ENCODE data around the gene HERPUD1.
"Not testable (repeated sequence)": the region's sequence is repeated elsewhere in the genome, so short reads cannot be mapped to it uniquely, and the experiment has no call there.

The HERPUD1 gene

DNA sequence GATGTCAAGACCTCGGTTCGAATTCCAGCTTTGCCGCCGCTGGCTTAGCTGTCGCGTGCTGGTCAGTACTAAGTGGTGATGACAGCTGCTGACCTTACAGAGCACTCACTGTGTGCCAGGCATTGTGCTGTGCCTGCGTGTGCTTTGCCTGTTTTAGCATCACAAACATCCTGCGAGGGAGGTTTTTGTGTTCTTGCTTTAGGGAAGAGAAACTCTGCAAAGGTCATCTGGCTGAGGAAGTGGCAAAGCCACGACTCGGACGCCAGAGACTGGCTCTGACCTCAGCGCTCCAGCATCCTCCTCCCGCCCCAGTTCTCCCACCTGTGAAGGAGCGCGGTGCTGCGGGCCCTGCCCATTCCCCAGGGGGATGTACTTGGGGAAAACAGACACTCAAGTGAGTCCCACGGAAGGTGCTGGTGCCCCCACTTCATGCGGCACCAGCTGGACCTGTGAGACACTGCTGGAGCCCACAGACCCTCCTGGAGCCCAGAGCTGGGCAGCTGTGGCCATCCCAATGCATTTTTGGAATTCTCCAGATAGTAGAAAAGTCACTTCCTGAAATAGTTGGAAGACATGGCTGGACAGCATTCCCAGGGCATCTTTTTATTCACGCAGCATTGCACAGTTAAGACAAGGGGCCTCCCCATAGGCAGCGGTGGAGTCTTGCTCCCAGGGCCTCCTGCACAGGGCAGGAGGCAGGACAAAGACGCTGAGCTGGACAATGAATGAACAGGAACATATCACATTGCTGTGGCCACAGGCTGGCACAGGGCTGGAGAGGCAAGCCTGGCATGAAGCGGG lies 20.0 kb upstream of the HERPUD1 start:
- DNase-seq = no peak

DNA sequence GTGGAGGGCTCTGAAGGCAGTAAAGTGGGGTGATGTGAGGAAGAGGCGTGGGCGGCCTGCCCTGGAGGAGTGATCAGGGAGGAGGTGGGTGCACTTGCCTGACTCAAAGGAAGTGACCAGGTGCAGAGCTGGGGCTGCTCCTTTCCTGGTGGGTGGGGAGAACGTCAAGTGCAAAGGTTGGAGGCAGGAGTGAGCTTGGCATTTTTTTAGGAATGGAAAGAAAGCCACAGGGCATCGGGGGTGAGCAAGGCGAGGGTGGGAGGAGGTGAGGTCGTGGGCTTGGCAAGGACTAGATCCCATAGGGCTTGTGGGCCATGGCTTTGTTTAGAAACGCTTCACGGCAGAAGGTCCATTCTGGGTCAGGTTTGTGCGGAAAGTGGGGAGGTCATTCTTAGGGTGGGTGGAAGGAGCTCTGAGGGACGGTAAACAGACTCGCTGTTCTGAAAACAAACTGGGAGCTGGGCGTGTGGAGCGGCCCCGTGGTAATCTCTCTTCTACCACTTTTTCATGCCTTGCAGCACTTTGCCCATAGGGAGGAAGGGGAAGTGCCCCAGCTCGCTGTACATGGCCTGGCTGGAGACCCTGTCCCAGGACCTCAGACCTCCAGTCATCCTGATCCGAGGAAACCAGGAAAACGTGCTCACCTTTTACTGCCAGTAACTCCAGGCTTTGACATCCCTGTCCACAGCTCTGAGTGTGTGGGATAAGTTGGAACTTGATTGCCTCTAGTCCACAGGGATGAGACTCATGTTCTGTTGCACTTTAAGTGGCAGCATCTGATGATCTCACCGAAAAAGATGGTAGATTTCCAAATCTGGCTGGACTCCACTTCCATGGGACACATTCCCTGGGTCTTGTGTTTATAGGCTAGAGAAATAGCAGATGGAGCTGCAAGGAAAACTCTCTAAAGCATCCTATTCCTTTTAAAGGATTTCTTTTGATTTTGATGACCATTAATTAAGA lies 18.9 kb upstream of the HERPUD1 start:
- DNase-seq = no peak

- no peak for DNase-seq
Measured at GRCh38 chr16:56914896-56915295, 17.0 kb upstream of the HERPUD1 start.

GRCh38 chr16:56915336-56916119 lies 16.4 kb upstream of the HERPUD1 start:
- no peak for DNase-seq

GRCh38 chr16:56916571-56917403 lies 15.2 kb upstream of the HERPUD1 start:
- no peak for DNase-seq

DNA sequence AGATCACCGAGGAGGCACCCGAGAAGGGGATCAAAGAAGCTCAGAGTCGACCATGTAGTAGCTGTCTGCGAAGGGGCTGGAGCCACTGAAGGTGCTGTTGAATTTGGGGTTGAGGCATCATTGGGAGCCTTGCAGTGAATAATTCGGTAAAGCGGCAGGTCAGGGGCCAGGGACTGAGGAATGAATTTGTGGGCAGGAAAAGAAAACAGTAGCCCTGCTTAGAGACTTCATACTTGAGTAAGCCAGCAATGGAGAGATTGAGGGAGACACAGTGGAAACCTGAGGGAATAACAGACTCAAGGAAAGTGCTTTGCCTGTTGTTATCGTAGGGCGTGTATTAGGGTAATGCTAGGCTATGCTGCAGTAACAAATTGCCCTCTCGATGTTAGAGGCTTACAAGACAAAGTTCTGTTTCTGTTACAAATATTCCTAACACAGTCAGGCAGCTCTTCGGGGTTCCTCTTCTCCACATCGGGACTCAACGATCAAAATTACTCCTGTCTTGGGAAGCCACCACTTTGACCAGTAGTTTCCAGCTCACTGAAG lies 13.4 kb upstream of the HERPUD1 start:
- no peak for DNase-seq

- DNase-seq = no peak
Measured at GRCh38 chr16:56919099-56919800, 12.7 kb upstream of the HERPUD1 start.

GRCh38 chr16:56921571-56921970 lies 10.4 kb upstream of the HERPUD1 start:
- DNase-seq = no peak

- DNase-seq = no peak
Measured at GRCh38 chr16:56923481-56924091, 8.4 kb upstream of the HERPUD1 start.

- no peak for DNase-seq
Measured at GRCh38 chr16:56927471-56927870, 4.5 kb upstream of the HERPUD1 start.

DNA sequence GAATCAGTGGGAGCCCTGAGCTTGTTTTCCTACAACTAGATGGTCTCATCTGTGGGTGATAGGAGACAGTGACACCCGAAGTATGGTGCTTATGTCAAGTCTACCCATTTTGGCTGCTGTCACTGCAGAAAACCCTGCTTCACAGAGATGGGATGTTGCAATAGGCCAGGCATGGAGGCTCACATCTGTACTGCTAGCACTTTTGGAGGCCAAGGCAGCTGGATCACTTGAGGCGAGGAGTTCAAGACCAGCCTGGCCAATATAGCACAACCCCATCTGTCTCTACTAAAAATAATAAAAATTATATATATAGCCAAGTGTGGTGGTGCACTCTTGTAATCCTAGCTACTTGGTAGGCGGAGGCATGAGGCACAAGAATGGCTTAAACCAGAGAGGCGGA lies 2.3 kb upstream of the HERPUD1 start:
- no peak for DNase-seq

GRCh38 chr16:56930486-56931270 lies 1.3 kb upstream of the HERPUD1 start:
- DNase-seq = no peak

DNA sequence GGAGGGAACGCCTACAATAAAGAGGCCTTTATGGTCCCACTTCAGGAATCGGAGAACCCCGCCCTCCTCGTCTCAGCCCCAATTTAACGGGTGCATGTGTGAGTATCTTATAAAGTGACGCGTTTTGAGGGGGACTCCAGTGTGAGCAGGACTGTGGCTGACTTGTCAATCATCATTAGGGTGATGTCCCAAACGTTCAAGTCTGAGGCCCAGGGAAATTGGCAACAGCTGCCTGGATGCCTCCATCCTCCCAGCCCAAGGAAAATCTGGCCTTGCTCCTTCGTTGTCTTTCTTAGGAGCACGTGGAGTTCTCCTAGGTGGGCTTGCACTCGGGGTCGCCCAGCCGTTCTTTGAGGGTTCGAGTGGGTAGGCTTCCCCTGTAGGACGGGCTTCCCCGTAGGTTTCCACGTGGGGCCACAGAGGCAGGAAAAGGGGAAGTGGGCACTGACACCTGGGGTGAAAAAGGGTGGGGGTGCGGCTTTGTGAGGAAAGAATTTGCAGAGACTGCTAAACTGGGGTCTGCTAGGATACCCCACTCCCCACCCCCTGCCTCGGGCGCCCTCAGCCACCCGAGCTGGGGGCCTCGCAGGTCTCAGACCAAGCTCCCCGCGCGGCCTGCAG lies 561 bp upstream of the HERPUD1 start:
- no peak for DNase-seq

DNA sequence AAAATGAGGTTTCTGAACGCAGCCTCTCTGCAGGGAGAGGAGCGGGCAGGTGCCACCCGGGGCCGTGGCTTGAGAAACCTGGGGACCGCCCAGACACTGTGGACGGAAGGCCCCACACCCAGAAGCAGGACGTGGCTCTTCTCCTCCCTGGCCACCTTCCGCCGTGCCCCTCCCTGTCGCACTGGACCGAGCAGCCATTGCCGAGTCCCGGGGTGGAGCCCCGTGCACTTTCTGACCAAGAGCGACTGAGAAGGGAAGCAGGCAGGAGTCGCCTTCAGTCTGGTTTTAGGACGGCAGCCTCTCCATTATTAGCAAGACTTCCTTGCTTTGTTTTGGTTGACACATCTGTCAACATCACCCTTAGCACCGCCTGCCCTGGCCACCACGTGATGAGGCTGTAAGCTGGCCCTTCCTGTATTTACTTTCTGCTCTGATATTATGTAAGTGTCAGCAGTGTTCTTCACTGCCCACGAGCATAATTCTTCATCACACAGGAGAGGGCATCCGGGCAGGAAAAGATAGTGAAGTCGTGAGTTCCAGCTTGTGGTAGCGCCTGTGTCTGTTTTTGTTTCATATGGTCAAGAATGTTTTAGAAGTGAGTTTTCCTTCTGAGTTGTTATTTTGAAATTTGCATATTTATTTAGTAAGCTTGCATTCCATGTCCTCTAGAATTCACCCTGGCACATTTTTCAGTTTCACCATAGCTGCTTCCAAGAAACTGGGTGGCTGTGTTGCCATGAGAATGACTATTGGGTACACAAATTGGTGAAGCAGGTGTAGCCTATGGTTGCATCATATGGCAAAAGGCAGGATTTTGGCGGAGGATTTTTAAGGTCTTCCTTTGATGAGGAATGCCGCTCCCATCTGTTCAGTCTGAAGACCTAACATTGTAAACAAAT lies 1.0 kb downstream of the HERPUD1 start:
- DNase-seq = peak; percentile 33

- no peak for DNase-seq
Measured at GRCh38 chr16:56933828-56934598, 2.1 kb downstream of the HERPUD1 start.

DNA sequence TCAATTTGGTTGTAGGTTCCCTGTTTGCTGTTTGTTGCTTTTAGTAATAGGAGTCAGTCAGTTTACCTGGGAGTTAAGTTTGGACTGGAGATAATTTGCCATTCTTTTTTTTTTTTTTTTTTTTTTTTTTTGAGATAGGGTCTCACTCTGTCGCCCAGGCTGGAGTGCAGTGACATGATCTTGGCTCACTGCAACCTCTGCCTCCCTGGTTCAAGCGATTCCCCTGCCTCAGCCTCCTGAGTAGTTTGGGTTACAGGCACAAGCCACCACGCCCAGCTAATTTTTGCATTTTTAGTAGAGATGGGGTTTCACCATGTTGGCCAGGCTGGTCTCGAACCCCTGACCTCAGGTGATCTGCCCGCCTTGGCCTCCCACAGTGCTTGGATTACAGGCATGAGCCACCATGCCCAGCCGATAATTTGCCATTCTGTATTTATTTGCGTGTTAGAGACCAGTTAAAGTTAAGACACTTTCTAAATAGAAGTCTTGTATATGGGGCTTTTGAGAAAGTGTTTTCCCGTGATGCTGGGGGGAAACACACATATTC lies 2.7 kb downstream of the HERPUD1 start:
- not testable (repeated sequence) for DNase-seq

GRCh38 chr16:56935201-56935600 lies 3.3 kb downstream of the HERPUD1 start:
- DNase-seq = no peak
